GM12891 (cell line): ENCODE data around the gene TAF1B.

Source experiments
- PAX5 ChIP-seq: IDR thresholded peaks from 2 replicates; pipeline ENCODE4 v1.6.1; 2011; ENCODE audit warnings: low read length, moderate library complexity, mild to moderate bottlenecking; ENCODE audit not compliant: insufficient read depth, severe bottlenecking
- POLR2A ChIP-seq: IDR thresholded peaks from 2 replicates; pipeline ENCODE4 v1.6.1; 2011; ENCODE audit warnings: low read depth, low read length, control low read depth
- POLR2AphosphoS5 ChIP-seq: IDR thresholded peaks from 2 replicates; pipeline ENCODE4 v1.6.1; 2011; ENCODE audit warnings: low read depth, low read length, control low read depth
- POU2F2 ChIP-seq: IDR thresholded peaks from 2 replicates; pipeline ENCODE4 v1.6.1; 2011; ENCODE audit warnings: low read depth, mild to moderate bottlenecking, control low read depth, low read length, moderate library complexity
- SPI1 ChIP-seq: IDR thresholded peaks from 2 replicates; pipeline ENCODE4 v1.6.1; 2011; ENCODE audit warnings: low read depth, low read length, control low read depth
- TAF1 ChIP-seq: IDR thresholded peaks from 2 replicates; pipeline ENCODE4 v1.6.1; 2011; ENCODE audit warnings: low read depth, low read length, control low read depth

DNA sequence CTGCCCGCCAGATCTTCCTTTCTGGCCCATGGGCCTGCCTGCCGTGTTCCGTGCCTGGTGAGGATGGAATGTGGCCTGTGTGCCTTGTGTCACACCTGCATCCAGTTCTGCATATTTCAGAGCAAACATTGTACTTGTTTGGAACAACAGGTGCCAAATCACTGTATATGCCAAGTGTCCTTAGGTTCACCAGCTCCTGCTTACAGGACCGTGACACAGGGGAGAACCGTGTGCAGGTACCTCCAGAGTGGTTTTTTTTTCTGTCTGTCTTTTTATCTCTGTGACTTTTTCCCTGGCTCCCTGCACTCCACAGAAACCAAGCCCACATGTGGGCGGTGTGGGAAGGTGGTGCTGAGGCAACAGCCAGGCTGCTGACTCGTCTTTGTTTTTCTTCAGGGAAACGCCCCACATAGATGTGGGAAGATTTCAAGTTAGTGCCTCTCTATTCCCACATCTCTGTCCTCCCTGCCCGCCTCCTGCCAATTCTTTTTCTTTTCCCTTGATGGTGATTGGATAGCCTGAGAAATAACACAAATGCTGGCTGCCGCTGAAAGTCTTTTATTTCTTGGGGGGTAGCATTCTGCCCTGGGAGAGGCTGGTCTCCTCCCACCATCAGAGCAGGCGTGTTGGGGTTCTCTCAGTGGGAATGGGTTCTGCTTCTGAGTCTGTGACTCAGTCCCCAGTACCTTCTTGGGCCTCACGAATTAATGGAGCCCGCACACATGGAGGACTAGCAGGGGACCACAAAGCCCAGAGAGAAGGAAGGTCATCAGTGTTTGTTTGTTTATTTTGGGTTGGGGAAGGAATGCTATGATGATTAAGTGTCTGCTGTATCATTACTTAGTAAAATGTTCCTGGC, 129.6 kb downstream of the TAF1B start:
- no peak for TF ChIP-seq POLR2AphosphoS5
- TF ChIP-seq POLR2A = no peak
- no peak for TF ChIP-seq TAF1
- TF ChIP-seq POU2F2 = no peak
- no peak for TF ChIP-seq PAX5
- TF ChIP-seq SPI1 = no peak
